ENCODE measurements around the gene CLMN. TPM values are rescaled to one million over a fixed set of nuclear protein-coding genes. Genes with fewer than 3 reads are reported as not detected.

CLMN gene
- total RNA-seq, 2 experiments from 2014 or later: 1.6 TPM

- ChIA-PET CTCF (no interaction called here), POLR2A (no interaction called here)
- ATAC-seq (no peak), DNase-seq (no peak)
- Mint-ChIP-seq H3K27ac (no peak overlapping the region), H3K36me3 (ENCODE audit: low read depth) (no peaks in the 10 kb centered on the region), H3K4me1 (ENCODE audit: low read depth) (peaks cover 24% of the 10 kb centered on the region), H3K9me3 (ENCODE audit: insufficient read depth) (no peaks in the 10 kb centered on the region), H3K4me3 (no peak overlapping the region), H3K27me3 (ENCODE audit: low read depth) (peaks cover 22% of the 10 kb centered on the region)
These were observed 2.9 kb downstream of the CLMN start for GRCh38 chr14:95316821-95317220.

- no peak overlapping the region for H3K4me3 Mint-ChIP-seq
- peaks cover 18% of the 10 kb centered on the region for H3K27me3 Mint-ChIP-seq (ENCODE audit: low read depth)
- no peaks in the 10 kb centered on the region for H3K36me3 Mint-ChIP-seq (ENCODE audit: low read depth)
- ChIA-PET POLR2A (no interaction called here), CTCF (no interaction called here)
- H3K27ac Mint-ChIP-seq: no peak overlapping the region
- no peaks in the 10 kb centered on the region for H3K9me3 Mint-ChIP-seq (ENCODE audit: insufficient read depth)
- ATAC-seq (no peak), DNase-seq (no peak)
- peaks cover 24% of the 10 kb centered on the region for H3K4me1 Mint-ChIP-seq (ENCODE audit: low read depth)
These were observed 4.1 kb downstream of the CLMN start for GRCh38 chr14:95315579-95315978.

- Mint-ChIP-seq H3K4me1 (ENCODE audit: low read depth) (peaks cover 24% of the 10 kb centered on the region), H3K4me3 (no peak overlapping the region), H3K36me3 (ENCODE audit: low read depth) (no peaks in the 10 kb centered on the region), H3K9me3 (ENCODE audit: insufficient read depth) (no peaks in the 10 kb centered on the region), H3K27ac (no peak overlapping the region), H3K27me3 (ENCODE audit: low read depth) (peaks cover 18% of the 10 kb centered on the region)
- ChIA-PET CTCF (no interaction called here), POLR2A (interaction anchor here (0.9 kb wide), 1 partner anchor 24 kb away, joined by 3 read pairs; no protein-coding TSS in a partner anchor)
- DNase-seq: no peak
- ATAC-seq: no peak
These were observed 4.6 kb downstream of the CLMN start for GRCh38 chr14:95315156-95315555.

GRCh38 chr14:95314609-95315008, 5.1 kb downstream of the CLMN start:
- CTCF ChIA-PET: no interaction called here
- DNase-seq (peak; percentile 32), ATAC-seq (no peak)
- no peak overlapping the region for H3K4me3 Mint-ChIP-seq
- POLR2A ChIA-PET: interaction anchor here (0.9 kb wide), 1 partner anchor 24 kb away, joined by 3 read pairs; no protein-coding TSS in a partner anchor
- H3K4me1 Mint-ChIP-seq (ENCODE audit: low read depth): peaks cover 24% of the 10 kb centered on the region
- H3K27ac Mint-ChIP-seq: no peak overlapping the region
- no peaks in the 10 kb centered on the region for H3K36me3 Mint-ChIP-seq (ENCODE audit: low read depth)
- peaks cover 18% of the 10 kb centered on the region for H3K27me3 Mint-ChIP-seq (ENCODE audit: low read depth)
- no peaks in the 10 kb centered on the region for H3K9me3 Mint-ChIP-seq (ENCODE audit: insufficient read depth)

GRCh38 chr14:95313707-95314106, 6.0 kb downstream of the CLMN start:
- DNase-seq: no peak

DNA sequence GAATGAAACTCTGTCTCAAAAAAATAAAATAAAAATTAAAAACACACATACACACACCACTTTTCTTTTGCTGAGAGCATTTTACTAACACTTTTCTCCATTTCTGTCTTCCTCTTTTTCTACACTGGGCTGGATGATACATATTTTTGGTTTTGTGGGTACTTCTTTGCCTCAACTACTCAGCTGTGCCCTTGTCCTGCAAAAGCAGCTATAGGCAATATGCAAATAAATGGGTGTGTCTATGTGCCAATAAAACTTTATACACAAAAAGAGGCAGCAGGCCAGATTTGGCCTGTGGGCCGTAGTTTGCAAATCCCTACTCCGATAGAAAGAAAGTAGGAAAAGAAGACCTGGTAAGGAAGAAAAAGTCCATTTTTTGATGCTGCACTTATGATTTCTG, 6.5 kb downstream of the CLMN start:
- H3K9me3 Mint-ChIP-seq (ENCODE audit: insufficient read depth): no peaks in the 10 kb centered on the region
- no peak overlapping the region for H3K27ac Mint-ChIP-seq
- H3K4me1 Mint-ChIP-seq (ENCODE audit: low read depth): peaks cover 14% of the 10 kb centered on the region
- H3K27me3 Mint-ChIP-seq (ENCODE audit: low read depth): peaks cover 9% of the 10 kb centered on the region
- no peaks in the 10 kb centered on the region for H3K36me3 Mint-ChIP-seq (ENCODE audit: low read depth)
- ChIA-PET CTCF (no interaction called here), POLR2A (no interaction called here)
- H3K4me3 Mint-ChIP-seq: no peak overlapping the region
- ATAC-seq (no peak), DNase-seq (no peak)

More at GRCh38 chr14:95313707-95314106, 6.0 kb downstream of the CLMN start:
- Mint-ChIP-seq H3K4me1 (ENCODE audit: low read depth) (peaks cover 18% of the 10 kb centered on the region), H3K36me3 (ENCODE audit: low read depth) (no peaks in the 10 kb centered on the region), H3K27me3 (ENCODE audit: low read depth) (peaks cover 12% of the 10 kb centered on the region), H3K27ac (no peak overlapping the region), H3K4me3 (no peak overlapping the region), H3K9me3 (ENCODE audit: insufficient read depth) (no peaks in the 10 kb centered on the region)
- no peak for ATAC-seq
- POLR2A ChIA-PET: no interaction called here
- CTCF ChIA-PET: no interaction called here

GRCh38 chr14:95312311-95312710, 7.4 kb downstream of the CLMN start:
- no peak for DNase-seq
- no peak for ATAC-seq
- peaks cover 3% of the 10 kb centered on the region for H3K27me3 Mint-ChIP-seq (ENCODE audit: low read depth)
- H3K36me3 Mint-ChIP-seq (ENCODE audit: low read depth): no peaks in the 10 kb centered on the region
- ChIA-PET POLR2A (no interaction called here), CTCF (no interaction called here)
- H3K4me1 Mint-ChIP-seq (ENCODE audit: low read depth): peaks cover 12% of the 10 kb centered on the region
- H3K4me3 Mint-ChIP-seq: no peak overlapping the region
- no peaks in the 10 kb centered on the region for H3K9me3 Mint-ChIP-seq (ENCODE audit: insufficient read depth)
- no peak overlapping the region for H3K27ac Mint-ChIP-seq

DNA sequence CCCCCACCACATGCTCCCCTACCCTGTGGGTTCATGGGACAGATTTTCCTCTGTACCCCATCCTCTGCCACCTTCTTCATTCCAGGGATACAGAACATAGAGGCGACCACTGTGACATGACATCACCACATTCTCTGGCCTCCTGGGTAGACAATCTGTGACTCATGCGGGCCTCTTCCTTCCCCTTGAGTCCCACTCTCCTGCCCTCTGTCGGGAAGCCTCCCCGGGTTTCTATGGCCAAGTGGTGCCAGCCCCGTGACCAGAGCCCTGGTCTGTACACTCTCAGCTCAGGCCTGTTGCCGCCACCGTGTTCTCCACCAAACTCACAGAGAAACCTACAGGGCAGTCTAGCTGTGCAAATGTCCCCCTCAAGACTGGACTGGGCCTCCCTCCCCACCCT, 8.0 kb downstream of the CLMN start:
- DNase-seq (no peak), ATAC-seq (no peak)
- H3K27ac Mint-ChIP-seq: no peak overlapping the region
- ChIA-PET POLR2A (no interaction called here), CTCF (no interaction called here)
- peaks cover 4% of the 10 kb centered on the region for H3K27me3 Mint-ChIP-seq (ENCODE audit: low read depth)
- H3K9me3 Mint-ChIP-seq (ENCODE audit: insufficient read depth): no peaks in the 10 kb centered on the region
- H3K36me3 Mint-ChIP-seq (ENCODE audit: low read depth): no peaks in the 10 kb centered on the region
- H3K4me1 Mint-ChIP-seq (ENCODE audit: low read depth): peaks cover 12% of the 10 kb centered on the region
- no peak overlapping the region for H3K4me3 Mint-ChIP-seq

- Mint-ChIP-seq H3K27me3 (ENCODE audit: low read depth) (peaks cover 5% of the 10 kb centered on the region), H3K27ac (no peak overlapping the region), H3K4me1 (ENCODE audit: low read depth) (peaks cover 12% of the 10 kb centered on the region), H3K9me3 (ENCODE audit: insufficient read depth) (no peaks in the 10 kb centered on the region), H3K36me3 (ENCODE audit: low read depth) (no peaks in the 10 kb centered on the region), H3K4me3 (no peak overlapping the region)
- ChIA-PET POLR2A (no interaction called here), CTCF (no interaction called here)
- DNase-seq (no peak), ATAC-seq (no peak)
These were observed 8.9 kb downstream of the CLMN start for GRCh38 chr14:95310635-95311380.

DNA sequence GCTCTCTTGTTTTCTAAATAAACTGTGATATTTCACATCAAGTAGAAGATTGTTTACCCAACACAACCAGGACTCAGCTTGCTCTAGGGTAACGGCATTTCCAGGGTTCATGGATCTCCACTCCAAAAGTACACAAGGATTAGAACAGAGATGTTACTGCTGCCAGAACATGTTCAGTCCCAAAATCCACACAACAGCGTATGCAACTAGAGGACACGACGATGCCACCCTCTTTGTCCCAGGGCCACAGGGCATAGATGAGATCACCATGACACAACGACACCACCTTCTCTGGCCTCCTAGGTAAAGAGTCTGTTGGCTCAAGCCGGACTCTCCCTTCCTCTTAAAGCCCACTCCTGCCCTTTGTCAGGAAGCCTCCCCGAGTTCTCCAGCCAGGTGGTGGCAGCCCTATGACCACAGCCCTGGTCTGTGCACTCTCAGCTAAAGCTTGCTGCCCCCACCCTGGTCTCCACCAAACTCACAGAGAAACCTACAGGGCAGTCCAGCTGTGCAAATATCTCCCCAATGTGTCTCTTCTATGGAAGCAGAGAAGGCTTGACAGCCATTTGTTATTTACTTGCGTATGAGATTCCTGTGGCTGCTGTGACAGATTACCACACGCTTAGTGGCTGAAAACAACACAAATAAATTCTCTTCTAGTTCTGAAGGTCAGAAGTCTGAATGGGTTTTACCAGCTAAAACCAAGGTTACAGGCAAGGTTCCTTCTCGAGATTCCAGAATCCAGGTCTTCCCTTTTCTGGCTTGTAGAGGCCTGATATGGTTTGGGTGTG, 10.3 kb downstream of the CLMN start:
- H3K4me3 Mint-ChIP-seq: no peak overlapping the region
- H3K9me3 Mint-ChIP-seq (ENCODE audit: insufficient read depth): no peaks in the 10 kb centered on the region
- no peaks in the 10 kb centered on the region for H3K36me3 Mint-ChIP-seq (ENCODE audit: low read depth)
- peaks cover 6% of the 10 kb centered on the region for H3K4me1 Mint-ChIP-seq (ENCODE audit: low read depth)
- peaks cover 6% of the 10 kb centered on the region for H3K27me3 Mint-ChIP-seq (ENCODE audit: low read depth)
- ChIA-PET POLR2A (no interaction called here), CTCF (no interaction called here)
- H3K27ac Mint-ChIP-seq: no peak overlapping the region
- ATAC-seq: no peak
- DNase-seq: no peak

GRCh38 chr14:95308073-95308472, 11.6 kb downstream of the CLMN start:
- H3K27ac Mint-ChIP-seq: no peak overlapping the region

GRCh38 chr14:95307402-95308041, 12.2 kb downstream of the CLMN start:
- no peak for ATAC-seq
- Mint-ChIP-seq H3K36me3 (ENCODE audit: low read depth) (no peaks in the 10 kb centered on the region), H3K4me1 (ENCODE audit: low read depth) (no peaks in the 10 kb centered on the region), H3K9me3 (ENCODE audit: insufficient read depth) (no peaks in the 10 kb centered on the region), H3K27ac (no peak overlapping the region), H3K27me3 (ENCODE audit: low read depth) (peaks cover 13% of the 10 kb centered on the region), H3K4me3 (no peak overlapping the region)
- DNase-seq: no peak
- ChIA-PET POLR2A (no interaction called here), CTCF (no interaction called here)

More at GRCh38 chr14:95308073-95308472, 11.6 kb downstream of the CLMN start:
- no peaks in the 10 kb centered on the region for H3K4me1 Mint-ChIP-seq (ENCODE audit: low read depth)
- peaks cover 11% of the 10 kb centered on the region for H3K27me3 Mint-ChIP-seq (ENCODE audit: low read depth)
- no peak overlapping the region for H3K4me3 Mint-ChIP-seq
- H3K36me3 Mint-ChIP-seq (ENCODE audit: low read depth): no peaks in the 10 kb centered on the region
- POLR2A ChIA-PET: no interaction called here
- no peak for ATAC-seq
- CTCF ChIA-PET: no interaction called here
- no peaks in the 10 kb centered on the region for H3K9me3 Mint-ChIP-seq (ENCODE audit: insufficient read depth)
- DNase-seq: no peak

All from activated CD8-positive, alpha-beta T cell treated with anti-CD3 and anti-CD28 coated beads, Interleukin-2, amount 10 ng/mL, durations not matched to agents 7 days and 5 days (primary cell).